ENCODE measurements around the gene SYNDIG1L.

SYNDIG1L gene

GRCh38 chr14:74418031-74418430, 8.0 kb downstream of the SYNDIG1L start:
- CTCF ChIA-PET: interaction anchor here (1.6 kb wide), 1 partner anchor 11 kb away, joined by 3 read pairs; no protein-coding TSS in a partner anchor
- H3K4me3 ChIP-seq (ENCODE audit: low read depth, low read length): no peak overlapping the region
- TF ChIP-seq CTCF (IDR thresholded peaks at IDR 0.05; ENCODE audit: insufficient read depth, low read length, missing control alignments): no peak
- DNase-seq (ENCODE audit: low read depth, low spot score): no peak
- POLR2A ChIA-PET: no interaction called here

GRCh38 chr14:74417611-74418010, 8.4 kb downstream of the SYNDIG1L start:
- ChIA-PET POLR2A (no interaction called here), CTCF (interaction anchor here (1.6 kb wide), 1 partner anchor 11 kb away, joined by 3 read pairs; no protein-coding TSS in a partner anchor)
- no peak for DNase-seq (ENCODE audit: low read depth, low spot score)
- H3K4me3 ChIP-seq (ENCODE audit: low read depth, low read length): no peak overlapping the region
- TF ChIP-seq CTCF (IDR thresholded peaks at IDR 0.05; ENCODE audit: insufficient read depth, low read length, missing control alignments): no peak

- POLR2A ChIA-PET: no interaction called here
- no peak overlapping the region for H3K4me3 ChIP-seq (ENCODE audit: low read depth, low read length)
- no peak for DNase-seq (ENCODE audit: low read depth, low spot score)
- no peak for TF ChIP-seq CTCF (IDR thresholded peaks at IDR 0.05; ENCODE audit: insufficient read depth, low read length, missing control alignments)
- CTCF ChIA-PET: no interaction called here
Measured at GRCh38 chr14:74417201-74417600, 8.8 kb downstream of the SYNDIG1L start.

GRCh38 chr14:74415115-74415437, 10.9 kb downstream of the SYNDIG1L start:
- ChIA-PET CTCF (interaction anchor here (1.0 kb wide), 2 partner anchors 44 to 303 kb away, joined by 3 read pairs; no protein-coding TSS in a partner anchor), POLR2A (no interaction called here)
- no peak for DNase-seq (ENCODE audit: low read depth, low spot score)
- TF ChIP-seq CTCF (IDR thresholded peaks at IDR 0.05; ENCODE audit: insufficient read depth, low read length, missing control alignments): no peak
- H3K4me3 ChIP-seq (ENCODE audit: low read depth, low read length): no peak overlapping the region

GRCh38 chr14:74414403-74415114, 11.5 kb downstream of the SYNDIG1L start:
- POLR2A ChIA-PET: no interaction called here
- CTCF ChIA-PET: interaction anchor here (1.0 kb wide), 2 partner anchors 44 to 303 kb away, joined by 3 read pairs; no protein-coding TSS in a partner anchor
- TF ChIP-seq CTCF (IDR thresholded peaks at IDR 0.05; ENCODE audit: insufficient read depth, low read length, missing control alignments): no peak
- DNase-seq (ENCODE audit: low read depth, low spot score): no peak
- no peak overlapping the region for H3K4me3 ChIP-seq (ENCODE audit: low read depth, low read length)

- ChIA-PET CTCF (no interaction called here), POLR2A (no interaction called here)
- DNase-seq (ENCODE audit: low read depth, low spot score): no peak
- H3K4me3 ChIP-seq (ENCODE audit: low read depth, low read length): no peak overlapping the region
- no peak for TF ChIP-seq CTCF (IDR thresholded peaks at IDR 0.05; ENCODE audit: insufficient read depth, low read length, missing control alignments)
Measured at GRCh38 chr14:74413627-74414026, 12.4 kb downstream of the SYNDIG1L start.

All from AG04449 (cell line).